WTC11 (cell line): ENCODE measurements around the gene CCDC71.

ENCODE experiments used
- CBFB ChIP-seq: sonication (generic); formaldehyde crosslinking; IDR thresholded peaks from 2 replicates; pipeline ENCODE4 v1.8.1; 2022; ENCODE audit warnings: mild to moderate bottlenecking, low read depth, missing genetic modification reagents
- FOXK1 ChIP-seq: sonication (generic); formaldehyde crosslinking; IDR thresholded peaks from 2 replicates; pipeline ENCODE4 v1.8.0; 2022; ENCODE audit warnings: mild to moderate bottlenecking, moderate library complexity, missing genetic modification reagents
- IRF2 ChIP-seq: sonication (generic); formaldehyde crosslinking; IDR thresholded peaks from 2 replicates; pipeline ENCODE4 v1.8.0; 2022; ENCODE audit warnings: low read depth, missing genetic modification reagents, borderline replicate concordance
- JUN ChIP-seq: sonication (generic); formaldehyde crosslinking; IDR thresholded peaks from 2 replicates; pipeline ENCODE4 v1.8.0; 2023; ENCODE audit warnings: mild to moderate bottlenecking, missing genetic modification reagents
- SP1 ChIP-seq: sonication (generic); formaldehyde crosslinking; conservative IDR thresholded peaks from 2 replicates; pipeline ENCODE4 v1.8.1; 2022; ENCODE audit warnings: missing genetic modification reagents
- TF ChIP-seq, protein P1 (sequence below): sonication (generic); formaldehyde crosslinking; IDR thresholded peaks from 2 replicates; pipeline ENCODE4 v1.8.1; 2023; ENCODE audit warnings: mild to moderate bottlenecking, moderate library complexity, missing genetic modification reagents
- TF ChIP-seq, protein P2 (sequence below): fragments of 200-600 bp; IDR thresholded peaks from 2 replicates; pipeline ENCODE4 v1.8.0; 2022; ENCODE audit warnings: antibody characterized with exemption
- TF ChIP-seq, protein P3 (sequence below): sonication (generic); formaldehyde crosslinking; IDR thresholded peaks from 2 replicates; pipeline ENCODE4 v1.8.0; 2022; ENCODE audit warnings: mild to moderate bottlenecking, missing genetic modification reagents

DNA sequence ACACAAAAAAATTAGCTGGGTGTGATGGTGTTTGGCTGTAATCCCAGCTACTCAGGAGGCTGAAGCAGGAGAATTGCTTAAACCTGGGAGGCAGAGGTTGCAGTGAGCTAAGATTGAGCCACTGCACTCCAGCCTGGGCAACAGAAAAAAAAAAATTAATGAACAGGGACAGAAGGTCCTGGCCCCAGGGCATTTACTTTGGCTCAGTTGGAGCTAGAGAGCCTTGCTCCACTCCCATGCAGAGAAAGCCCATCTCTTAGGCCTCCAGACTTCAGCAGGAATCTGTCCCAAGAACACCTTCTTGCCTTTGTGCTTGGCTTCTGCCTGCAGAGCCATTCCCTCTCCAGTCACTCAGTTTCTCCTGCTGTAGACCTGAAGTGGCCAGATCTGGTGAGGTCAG is 14.0 kb upstream of the CCDC71 start:
- TF ChIP-seq, protein P1, sequence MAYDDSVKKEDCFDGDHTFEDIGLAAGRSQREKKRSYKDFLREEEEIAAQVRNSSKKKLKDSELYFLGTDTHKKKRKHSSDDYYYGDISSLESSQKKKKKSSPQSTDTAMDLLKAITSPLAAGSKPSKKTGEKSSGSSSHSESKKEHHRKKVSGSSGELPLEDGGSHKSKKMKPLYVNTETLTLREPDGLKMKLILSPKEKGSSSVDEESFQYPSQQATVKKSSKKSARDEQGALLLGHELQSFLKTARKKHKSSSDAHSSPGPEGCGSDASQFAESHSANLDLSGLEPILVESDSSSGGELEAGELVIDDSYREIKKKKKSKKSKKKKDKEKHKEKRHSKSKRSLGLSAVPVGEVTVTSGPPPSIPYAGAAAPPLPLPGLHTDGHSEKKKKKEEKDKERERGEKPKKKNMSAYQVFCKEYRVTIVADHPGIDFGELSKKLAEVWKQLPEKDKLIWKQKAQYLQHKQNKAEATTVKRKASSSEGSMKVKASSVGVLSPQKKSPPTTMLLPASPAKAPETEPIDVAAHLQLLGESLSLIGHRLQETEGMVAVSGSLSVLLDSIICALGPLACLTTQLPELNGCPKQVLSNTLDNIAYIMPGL (CRISPR knock-in tag): no peak
- no peak for TF ChIP-seq JUN
- TF ChIP-seq SP1: no peak
- TF ChIP-seq, protein P2, sequence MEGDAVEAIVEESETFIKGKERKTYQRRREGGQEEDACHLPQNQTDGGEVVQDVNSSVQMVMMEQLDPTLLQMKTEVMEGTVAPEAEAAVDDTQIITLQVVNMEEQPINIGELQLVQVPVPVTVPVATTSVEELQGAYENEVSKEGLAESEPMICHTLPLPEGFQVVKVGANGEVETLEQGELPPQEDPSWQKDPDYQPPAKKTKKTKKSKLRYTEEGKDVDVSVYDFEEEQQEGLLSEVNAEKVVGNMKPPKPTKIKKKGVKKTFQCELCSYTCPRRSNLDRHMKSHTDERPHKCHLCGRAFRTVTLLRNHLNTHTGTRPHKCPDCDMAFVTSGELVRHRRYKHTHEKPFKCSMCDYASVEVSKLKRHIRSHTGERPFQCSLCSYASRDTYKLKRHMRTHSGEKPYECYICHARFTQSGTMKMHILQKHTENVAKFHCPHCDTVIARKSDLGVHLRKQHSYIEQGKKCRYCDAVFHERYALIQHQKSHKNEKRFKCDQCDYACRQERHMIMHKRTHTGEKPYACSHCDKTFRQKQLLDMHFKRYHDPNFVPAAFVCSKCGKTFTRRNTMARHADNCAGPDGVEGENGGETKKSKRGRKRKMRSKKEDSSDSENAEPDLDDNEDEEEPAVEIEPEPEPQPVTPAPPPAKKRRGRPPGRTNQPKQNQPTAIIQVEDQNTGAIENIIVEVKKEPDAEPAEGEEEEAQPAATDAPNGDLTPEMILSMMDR: no peak
- TF ChIP-seq CBFB (CRISPR knock-in tag): no peak
- TF ChIP-seq, protein P3, sequence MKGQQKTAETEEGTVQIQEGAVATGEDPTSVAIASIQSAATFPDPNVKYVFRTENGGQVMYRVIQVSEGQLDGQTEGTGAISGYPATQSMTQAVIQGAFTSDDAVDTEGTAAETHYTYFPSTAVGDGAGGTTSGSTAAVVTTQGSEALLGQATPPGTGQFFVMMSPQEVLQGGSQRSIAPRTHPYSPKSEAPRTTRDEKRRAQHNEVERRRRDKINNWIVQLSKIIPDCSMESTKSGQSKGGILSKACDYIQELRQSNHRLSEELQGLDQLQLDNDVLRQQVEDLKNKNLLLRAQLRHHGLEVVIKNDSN (CRISPR knock-in tag): no peak
- no peak for TF ChIP-seq FOXK1 (CRISPR knock-in tag)
- no peak for TF ChIP-seq IRF2
